Measurements from ENCODE around the gene GPC6. TPM values are rescaled to one million over a fixed set of nuclear protein-coding genes. Genes with fewer than 3 reads are reported as not detected.

Gene GPC6
- total RNA-seq, 1 donor from 2014 or later = 13.8 TPM

DNA sequence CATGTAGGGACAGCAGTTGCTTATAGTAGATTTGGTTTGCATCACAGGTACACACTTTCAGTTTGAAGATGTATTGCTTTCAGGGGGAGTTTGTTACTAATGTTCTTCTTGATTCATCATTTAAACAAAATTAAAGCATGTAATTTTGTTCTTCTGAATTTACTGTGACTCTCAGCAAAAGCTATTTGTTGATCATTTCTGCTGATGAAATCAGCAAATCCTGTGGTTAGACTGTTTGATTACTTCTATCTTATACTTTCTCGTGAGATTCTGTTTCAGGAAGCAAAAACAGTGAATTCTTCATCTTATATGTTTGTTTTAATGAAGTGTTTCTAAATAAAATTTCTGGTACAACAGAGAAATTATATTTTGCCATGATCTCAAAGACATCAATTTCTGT is 497.6 kb downstream of the GPC6 start:
- Histone ChIP-seq H3K27ac (no peak overlapping the region), H3K36me3 (no peaks in the 10 kb centered on the region), H3K4me1 (no peaks in the 10 kb centered on the region), H3K27me3 (no peaks in the 10 kb centered on the region), H3K9me3 (no peaks in the 10 kb centered on the region), H3K4me3 (no peak overlapping the region)
- TF ChIP-seq, protein P1, sequence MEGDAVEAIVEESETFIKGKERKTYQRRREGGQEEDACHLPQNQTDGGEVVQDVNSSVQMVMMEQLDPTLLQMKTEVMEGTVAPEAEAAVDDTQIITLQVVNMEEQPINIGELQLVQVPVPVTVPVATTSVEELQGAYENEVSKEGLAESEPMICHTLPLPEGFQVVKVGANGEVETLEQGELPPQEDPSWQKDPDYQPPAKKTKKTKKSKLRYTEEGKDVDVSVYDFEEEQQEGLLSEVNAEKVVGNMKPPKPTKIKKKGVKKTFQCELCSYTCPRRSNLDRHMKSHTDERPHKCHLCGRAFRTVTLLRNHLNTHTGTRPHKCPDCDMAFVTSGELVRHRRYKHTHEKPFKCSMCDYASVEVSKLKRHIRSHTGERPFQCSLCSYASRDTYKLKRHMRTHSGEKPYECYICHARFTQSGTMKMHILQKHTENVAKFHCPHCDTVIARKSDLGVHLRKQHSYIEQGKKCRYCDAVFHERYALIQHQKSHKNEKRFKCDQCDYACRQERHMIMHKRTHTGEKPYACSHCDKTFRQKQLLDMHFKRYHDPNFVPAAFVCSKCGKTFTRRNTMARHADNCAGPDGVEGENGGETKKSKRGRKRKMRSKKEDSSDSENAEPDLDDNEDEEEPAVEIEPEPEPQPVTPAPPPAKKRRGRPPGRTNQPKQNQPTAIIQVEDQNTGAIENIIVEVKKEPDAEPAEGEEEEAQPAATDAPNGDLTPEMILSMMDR (IDR thresholded peaks at IDR 0.05) = no peak
- TF ChIP-seq POLR2AphosphoS5 (IDR thresholded peaks at IDR 0.05; ENCODE audit: insufficient read depth in 1 of 2, low read depth in 1 of 2) (no peak), POLR2A (IDR thresholded peaks at IDR 0.05) (no peak)
- DNase-seq (ENCODE audit: extremely low spot score in 2 of 2) = no peak
- intact Hi-C loops (cut with DNase I) = no loop called here

DNA sequence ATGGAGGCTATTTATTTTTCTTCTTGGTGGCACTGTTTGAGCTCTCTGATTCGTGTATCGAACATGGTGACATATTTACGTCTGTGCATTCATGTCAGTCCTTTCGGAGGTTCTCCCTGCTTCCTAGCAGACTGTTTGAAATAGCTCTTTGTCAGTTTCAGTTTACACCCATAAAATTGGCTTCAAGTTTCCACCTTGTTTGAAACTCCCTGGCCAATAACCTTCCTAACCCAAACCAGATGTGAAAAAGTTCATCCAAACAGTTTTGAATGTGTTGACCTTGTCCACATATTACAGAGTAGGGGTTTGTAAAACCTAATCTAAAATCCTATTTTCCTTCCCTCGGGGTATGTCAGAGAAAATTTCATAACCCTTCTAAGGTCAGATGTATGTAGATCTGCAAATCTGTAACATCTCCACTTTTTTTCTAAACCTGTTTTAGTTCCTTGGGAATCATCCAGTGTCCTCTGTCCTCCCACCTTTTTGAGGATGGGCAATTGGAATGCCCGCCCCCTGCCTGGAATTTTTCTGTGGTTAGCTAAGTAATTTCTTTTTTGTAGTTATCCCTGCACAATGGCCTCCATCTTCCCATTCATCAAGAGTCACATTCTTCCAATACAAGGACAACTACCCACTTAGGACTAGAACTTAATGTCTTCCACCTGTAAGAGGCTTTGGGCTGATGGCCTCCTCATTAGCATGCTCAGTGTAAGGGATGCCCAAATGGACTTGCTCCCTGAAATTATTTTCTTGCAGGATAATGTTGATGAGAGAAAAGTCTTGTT is 499.8 kb downstream of the GPC6 start:
- H3K4me1 ChIP-seq = no peaks in the 10 kb centered on the region
- no peak for TF ChIP-seq POLR2A (IDR thresholded peaks at IDR 0.05)
- TF ChIP-seq POLR2AphosphoS5 (IDR thresholded peaks at IDR 0.05; ENCODE audit: insufficient read depth in 1 of 2, low read depth in 1 of 2) = no peak
- TF ChIP-seq, protein P1 (IDR thresholded peaks at IDR 0.05) = no peak
- no peaks in the 10 kb centered on the region for H3K36me3 ChIP-seq
- no peaks in the 10 kb centered on the region for H3K9me3 ChIP-seq
- no peak overlapping the region for H3K4me3 ChIP-seq
- H3K27ac ChIP-seq = no peak overlapping the region
- DNase-seq (ENCODE audit: extremely low spot score in 2 of 2) = no peak
- intact Hi-C loops (cut with DNase I) = no loop called here
- H3K27me3 ChIP-seq = no peaks in the 10 kb centered on the region

DNA sequence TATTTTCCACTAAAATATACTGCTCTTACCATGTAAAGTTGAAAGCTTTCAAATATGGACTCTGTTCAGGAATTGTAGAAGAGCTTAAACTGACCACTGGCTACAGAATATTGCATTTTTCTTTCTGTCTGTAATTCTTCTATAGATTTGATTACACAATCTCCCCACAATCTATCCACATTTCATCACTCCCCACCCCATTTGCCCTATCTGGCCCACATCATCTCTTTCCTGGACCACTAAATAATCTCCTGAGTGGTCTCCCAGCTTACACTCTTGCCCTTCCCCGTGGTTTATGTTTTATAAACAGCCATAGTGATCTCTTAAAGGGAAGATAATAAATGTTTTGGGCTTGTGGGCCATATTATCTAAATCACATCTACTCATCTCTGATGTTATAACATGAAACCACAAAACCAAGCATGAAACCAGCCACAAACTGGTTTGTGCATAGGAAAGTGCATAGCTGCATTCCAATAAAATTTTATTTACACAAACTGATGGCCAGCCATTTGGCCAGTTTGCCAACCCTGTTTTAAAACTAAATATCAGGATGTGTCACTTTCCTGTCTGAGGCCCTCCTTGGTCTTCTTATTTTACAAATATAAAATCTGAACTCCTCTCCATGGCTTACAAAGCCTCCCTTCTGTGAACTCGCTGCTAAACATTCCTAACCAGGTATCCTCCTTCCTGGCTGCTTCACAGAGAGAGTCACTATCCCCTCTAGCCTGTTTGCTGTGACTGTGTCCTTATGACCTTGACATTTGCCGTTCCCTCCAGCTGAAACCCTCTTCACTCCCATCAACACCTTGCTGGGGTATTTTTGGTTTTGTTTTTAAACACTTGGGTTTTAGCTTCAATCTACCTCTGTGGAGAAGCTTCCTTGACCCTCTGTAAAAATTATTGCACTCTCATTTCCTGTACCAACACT is 500.9 kb downstream of the GPC6 start:
- intact Hi-C loops (cut with DNase I) = no loop called here
- Histone ChIP-seq H3K27ac (no peak overlapping the region), H3K4me3 (no peak overlapping the region), H3K27me3 (no peaks in the 10 kb centered on the region), H3K9me3 (no peaks in the 10 kb centered on the region), H3K36me3 (no peaks in the 10 kb centered on the region), H3K4me1 (no peaks in the 10 kb centered on the region)
- TF ChIP-seq, protein P1 (IDR thresholded peaks at IDR 0.05) = no peak
- TF ChIP-seq POLR2A (IDR thresholded peaks at IDR 0.05) (no peak), POLR2AphosphoS5 (IDR thresholded peaks at IDR 0.05; ENCODE audit: insufficient read depth in 1 of 2, low read depth in 1 of 2) (no peak)
- no peak for DNase-seq (ENCODE audit: extremely low spot score in 2 of 2)

DNA sequence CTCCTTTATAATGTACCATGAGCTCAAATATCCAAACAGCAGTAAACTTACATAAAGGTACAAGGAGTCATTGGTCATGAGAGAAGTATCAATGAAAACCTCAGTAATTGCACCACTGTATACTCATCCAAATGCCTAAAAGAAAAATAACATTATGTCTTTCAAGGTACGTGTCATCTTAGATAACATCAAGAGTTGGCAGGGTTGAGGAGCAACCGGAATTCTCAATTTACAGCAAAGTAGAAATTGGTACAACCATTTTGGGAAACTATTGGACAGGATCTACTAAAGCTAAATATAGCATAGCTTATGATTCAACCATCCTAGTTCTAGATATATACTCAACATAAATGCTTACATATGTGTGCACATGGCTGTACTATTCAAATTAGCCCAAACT is 502.8 kb downstream of the GPC6 start:
- intact Hi-C loops (cut with DNase I) = no loop called here
- DNase-seq (ENCODE audit: extremely low spot score in 2 of 2) = no peak
- no peaks in the 10 kb centered on the region for H3K36me3 ChIP-seq

More for the DNA sequence above, 502.8 kb downstream of the GPC6 start:
- Histone ChIP-seq H3K4me3 (no peak overlapping the region), H3K27me3 (no peaks in the 10 kb centered on the region), H3K9me3 (no peaks in the 10 kb centered on the region), H3K4me1 (no peaks in the 10 kb centered on the region), H3K27ac (no peak overlapping the region)
- TF ChIP-seq, protein P1 (IDR thresholded peaks at IDR 0.05) = no peak
- TF ChIP-seq POLR2AphosphoS5 (IDR thresholded peaks at IDR 0.05; ENCODE audit: insufficient read depth in 1 of 2, low read depth in 1 of 2) (no peak), POLR2A (IDR thresholded peaks at IDR 0.05) (no peak)

Data from vagina (tissue), 2 donors.